SU-DHL-6 (cell line): ENCODE measurements around the gene USP7.

Experiments
- H2AFZ ChIP-seq: fragments of 200-600 bp; sonication (generic); 2 replicates; pipeline ENCODE4 v1.6.1; 2014; ENCODE audit warnings: low read depth, mild to moderate bottlenecking, moderate library complexity, mixed read lengths, antibody characterized with exemption, low read length; ENCODE audit not compliant: severe bottlenecking
- H3F3A ChIP-seq: fragments of 200-600 bp; shearing (Covaris generic); 2 replicates; pipeline ENCODE4 v1.6.0; 2016; ENCODE audit warnings: antibody characterized with exemption, mild to moderate bottlenecking; ENCODE audit not compliant: insufficient read depth
- H3K27ac ChIP-seq: fragments of 200-600 bp; sonication (generic); 2 replicates; pipeline ENCODE4 v1.5.1; 2016; ENCODE audit warnings: low read depth, mild to moderate bottlenecking, low read length, moderate library complexity, mixed read lengths
- H3K27me3 ChIP-seq: fragments of 200-600 bp; sonication (generic), shearing (Covaris generic); 2 replicates; pipeline ENCODE4 v1.6.0; 2014; ENCODE audit warnings: mild to moderate bottlenecking, low read length
- H3K36me3 ChIP-seq: fragments of 200-600 bp; sonication (generic); 2 replicates; pipeline ENCODE4 v1.6.1; 2014; ENCODE audit warnings: mild to moderate bottlenecking, low read length, mixed read lengths
- H3K4me2 ChIP-seq: fragments of 300-600, 200-600 bp; shearing (Covaris generic), sonication (generic); 2 replicates; pipeline ENCODE4 v1.6.0; 2014; ENCODE audit warnings: low read length, low read depth, mild to moderate bottlenecking; ENCODE audit not compliant: poor library complexity, severe bottlenecking
- H3K4me3 ChIP-seq: fragments of 200-600 bp; sonication (generic); 2 replicates; pipeline ENCODE4 v1.5.1; 2014; ENCODE audit warnings: antibody characterized with exemption, low read length, mild to moderate bottlenecking, mixed read lengths; ENCODE audit not compliant: insufficient read depth, poor library complexity, severe bottlenecking
- H3K79me2 ChIP-seq: fragments of 200-600 bp; sonication (generic); 2 replicates; pipeline ENCODE4 v1.6.1; 2014; ENCODE audit warnings: mild to moderate bottlenecking, low read length, moderate library complexity; ENCODE audit not compliant: insufficient read depth
- H3K9ac ChIP-seq: fragments of 200-600 bp; sonication (generic); 2 replicates; pipeline ENCODE4 v1.7.0; 2014; ENCODE audit warnings: mild to moderate bottlenecking, low read length
- H3K9me2 ChIP-seq: fragments of 200-600 bp; sonication (generic); replicated peaks from 2 replicates; pipeline ENCODE4 v1.6.1; 2014; ENCODE audit warnings: low read length; ENCODE audit not compliant: insufficient read depth
- H3K9me3 ChIP-seq: fragments of 200-600 bp; sonication (generic); 2 replicates; pipeline ENCODE4 v1.6.1; 2014; ENCODE audit warnings: low read length, mixed read lengths; ENCODE audit not compliant: insufficient read depth
- H4K20me1 ChIP-seq: fragments of 200-600 bp; sonication (generic); 2 replicates; pipeline ENCODE4 v1.6.1; 2014; ENCODE audit warnings: low read depth, mild to moderate bottlenecking, antibody characterized with exemption, low read length, moderate library complexity, mixed read lengths
- CTCF ChIP-seq: fragments of 200-600 bp; sonication (generic); IDR thresholded peaks from one replicate; pipeline ENCODE4 v1.5.1; 2017; ENCODE audit warnings: antibody characterized with exemption, mild to moderate bottlenecking, low read length, moderate library complexity; ENCODE audit not compliant: insufficient read depth, poor library complexity, severe bottlenecking
- EZH2phosphoT487 ChIP-seq: fragments of 200-600 bp; sonication (generic), shearing (Covaris generic); conservative IDR thresholded peaks from 2 replicates; pipeline ENCODE4 v1.6.1; 2018; ENCODE audit warnings: mild to moderate bottlenecking, antibody characterized with exemption, low read length, moderate library complexity, mixed read lengths

Gene USP7

DNA sequence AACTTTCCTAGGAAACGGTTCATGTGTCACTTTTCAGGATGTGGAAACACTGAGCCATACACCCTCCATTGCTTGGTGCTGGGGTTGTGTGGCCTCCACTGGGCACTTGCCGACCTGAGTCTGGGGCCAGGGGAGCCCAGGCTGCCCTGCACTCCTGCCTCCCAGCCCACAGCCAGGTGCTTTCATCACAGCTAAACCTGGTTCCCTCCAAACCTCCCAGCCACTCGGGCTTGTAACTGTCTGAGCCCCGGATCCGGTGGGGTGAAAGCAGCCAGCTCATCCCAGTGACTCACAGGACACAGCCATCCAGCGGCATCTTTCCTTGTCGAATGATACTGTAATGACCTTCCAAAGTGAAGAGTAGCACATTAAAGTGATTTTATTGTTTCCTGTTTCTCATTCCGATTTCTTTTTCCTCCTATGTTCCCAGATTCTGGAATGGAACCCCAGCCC, 114.7 kb downstream of the USP7 start:
- H3K9me3 ChIP-seq: no peaks in the 10 kb centered on the region
- no peaks in the 10 kb centered on the region for H3F3A ChIP-seq
- no peak overlapping the region for H3K9ac ChIP-seq
- no peaks in the 10 kb centered on the region; the same call in 1 of the 2 replicates for H4K20me1 ChIP-seq
- H3K36me3 ChIP-seq: no peaks in the 10 kb centered on the region; the same call in 1 of the 2 replicates
- no peaks in the 10 kb centered on the region for H3K9me2 ChIP-seq
- H3K4me2 ChIP-seq: no peak overlapping the region
- TF ChIP-seq EZH2phosphoT487 (no peak), CTCF (no peak)
- no peak overlapping the region for H3K4me3 ChIP-seq
- H3K27me3 ChIP-seq: no peaks in the 10 kb centered on the region
- H3K27ac ChIP-seq: no peak overlapping the region
- no peak overlapping the region for H2AFZ ChIP-seq
- H3K79me2 ChIP-seq: peaks cover 15% of the 10 kb centered on the region

GRCh38 chr16:8848231-8848938, 115.3 kb downstream of the USP7 start:
- Histone ChIP-seq H3F3A (no peaks in the 10 kb centered on the region), H4K20me1 (no peaks in the 10 kb centered on the region; the same call in 1 of the 2 replicates), H3K9me2 (no peaks in the 10 kb centered on the region), H3K4me2 (no peak overlapping the region), H3K36me3 (no peaks in the 10 kb centered on the region; the same call in 1 of the 2 replicates), H3K4me3 (no peak overlapping the region), H2AFZ (no peak overlapping the region), H3K27ac (no peak overlapping the region), H3K9ac (no peak overlapping the region), H3K79me2 (peaks cover 15% of the 10 kb centered on the region), H3K9me3 (no peaks in the 10 kb centered on the region), H3K27me3 (no peaks in the 10 kb centered on the region)
- no peak for TF ChIP-seq EZH2phosphoT487
- no peak for TF ChIP-seq CTCF

DNA sequence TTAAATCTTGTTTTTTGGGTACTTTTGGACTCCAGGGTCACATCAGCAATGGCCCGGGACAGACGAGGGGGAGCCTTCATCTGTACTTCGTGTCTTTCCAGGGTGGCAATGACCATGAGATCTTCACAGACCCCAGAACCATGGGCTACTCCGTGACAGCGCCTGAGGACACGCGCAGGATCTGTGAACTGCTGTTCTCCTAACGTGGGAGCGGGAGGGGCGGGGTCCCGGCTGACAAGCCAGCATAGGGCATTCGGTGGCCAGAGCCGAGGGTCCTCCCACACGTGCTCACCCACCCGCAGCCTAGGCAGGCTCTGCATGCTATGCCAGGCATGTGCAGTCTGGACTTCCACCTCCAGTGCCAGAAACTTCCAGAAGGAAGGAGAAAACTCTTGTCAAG, 116.1 kb downstream of the USP7 start:
- H3K4me3 ChIP-seq: no peak overlapping the region
- H3K27me3 ChIP-seq: no peaks in the 10 kb centered on the region
- no peak overlapping the region for H3K4me2 ChIP-seq
- H3K9me2 ChIP-seq: no peaks in the 10 kb centered on the region
- TF ChIP-seq CTCF (no peak), EZH2phosphoT487 (no peak)
- no peak overlapping the region for H3K9ac ChIP-seq
- H4K20me1 ChIP-seq: no peaks in the 10 kb centered on the region; the same call in 1 of the 2 replicates
- H3K9me3 ChIP-seq: no peaks in the 10 kb centered on the region
- no peak overlapping the region for H3K27ac ChIP-seq
- H3K36me3 ChIP-seq: no peaks in the 10 kb centered on the region; the same call in 1 of the 2 replicates
- H2AFZ ChIP-seq: no peak overlapping the region
- H3F3A ChIP-seq: no peaks in the 10 kb centered on the region
- peaks cover 15% of the 10 kb centered on the region for H3K79me2 ChIP-seq
